HCT116 (cell line): ENCODE data around the gene OXCT1.

Source experiments
- ATF3 ChIP-seq: IDR thresholded peaks from 2 replicates; pipeline ENCODE4 v1.6.1; 2012
- CEBPB ChIP-seq: IDR thresholded peaks from 2 replicates; pipeline ENCODE4 v1.6.1; 2012; ENCODE audit warnings: low read depth
- CTCF ChIP-seq, 3 experiments: fragments of 200-600 bp in 1 of 3; sonication (generic) in 1 of 3; IDR thresholded peaks in 2 of 3; conservative IDR thresholded peaks in 1 of 3; 2 replicates each; pipeline ENCODE4 v1.5.1; 2012 to 2017; ENCODE audit warnings: low read depth in 2 of 3, low read length in 2 of 3, antibody characterized with exemption in 1 of 3, borderline replicate concordance in 1 of 3, control low read depth in 1 of 3, mild to moderate bottlenecking in 1 of 3, mixed read lengths in 1 of 3, mixed run types in 1 of 3, moderate library complexity in 1 of 3; ENCODE audit not compliant: insufficient read depth in 1 of 3
- EZH2 ChIP-seq: fragments of 200-600 bp; sonication (generic); IDR thresholded peaks from 2 replicates; pipeline ENCODE4 v1.6.1; 2017; ENCODE audit warnings: antibody characterized with exemption, mixed run types
- EZH2phosphoT487 ChIP-seq: fragments of 200-600 bp; IDR thresholded peaks from 2 replicates; pipeline ENCODE4 v1.6.1; 2018; ENCODE audit warnings: antibody characterized with exemption, borderline replicate concordance
- POLR2A ChIP-seq: IDR thresholded peaks from 2 replicates; pipeline ENCODE4 v1.7.0; 2011; ENCODE audit warnings: borderline replicate concordance; ENCODE audit not compliant: insufficient read depth, insufficient read length; ENCODE audit errors: extremely low read depth
- POLR2AphosphoS5 ChIP-seq: IDR thresholded peaks from 2 replicates; pipeline ENCODE4 v1.6.1; 2011; ENCODE audit warnings: mild to moderate bottlenecking, low read depth, low read length, moderate library complexity
- TCF7L2 ChIP-seq: IDR thresholded peaks from 2 replicates; pipeline ENCODE4 v1.7.0; 2011; ENCODE audit warnings: borderline replicate concordance, inconsistent platforms; ENCODE audit not compliant: insufficient read depth, insufficient read length; ENCODE audit errors: extremely low read depth
- ZNF274 ChIP-seq: fragments of 200-500 bp; sonication (Bioruptor generic); IDR thresholded peaks from 2 replicates; pipeline ENCODE4 v1.6.1; 2014; ENCODE audit warnings: mild to moderate bottlenecking, low read depth, low read length, inconsistent platforms

DNA sequence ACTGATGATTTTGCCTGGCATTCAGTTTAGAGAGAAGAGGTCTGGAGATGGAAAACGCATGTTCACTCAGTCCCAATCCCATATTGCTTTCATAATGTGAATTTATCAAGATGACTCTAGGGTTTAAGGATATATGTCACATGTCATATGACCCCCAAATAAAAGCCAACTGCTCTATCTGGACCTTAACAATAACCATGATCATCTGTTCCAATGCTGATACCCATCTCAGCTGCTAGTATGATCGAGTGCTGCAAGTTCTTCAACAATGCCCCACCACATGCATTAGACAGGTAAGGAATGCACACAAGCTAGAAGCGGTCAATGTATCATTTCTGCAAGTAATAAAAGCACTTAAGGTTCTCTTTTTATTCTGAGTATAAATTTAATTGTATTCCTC is 91.8 kb downstream of the OXCT1 start:
- TF ChIP-seq ATF3: no peak
- TF ChIP-seq POLR2AphosphoS5: no peak
- TF ChIP-seq CTCF (IDR thresholded peaks at IDR 0.05 in 2 of 3, conservative IDR thresholded peaks at IDR 0.05 in 1 of 3; ENCODE audit: borderline replicate concordance in 1 of 3, insufficient read depth in 1 of 3, low read depth in 2 of 3, low read length in 2 of 3): no peak
- TF ChIP-seq TCF7L2: no peak
- TF ChIP-seq CEBPB: no peak
- no peak for TF ChIP-seq POLR2A
- TF ChIP-seq EZH2phosphoT487: no peak
- no peak for TF ChIP-seq EZH2
- no peak for TF ChIP-seq ZNF274
